H1 (cell line): Measurements from ENCODE around the gene UBE2Q2. TPM values are rescaled to one million over a fixed set of nuclear protein-coding genes. Genes with fewer than 3 reads are reported as not detected.

Experiments
- CTCF ChIA-PET: fragments of 300-600 bp; sonication (Branson Sonifier 250); formaldehyde crosslinking; loops from one replicate; lab custom pipeline; 2021; ENCODE audit not compliant: partially characterized antibody; lab: Charles Lee
- POLR2A ChIA-PET: fragments of 300-600 bp; sonication (Branson Sonifier 250); formaldehyde crosslinking; loops from one replicate; lab custom pipeline; 2021; ENCODE audit warnings: inconsistent platforms; ENCODE audit not compliant: partially characterized antibody; lab: Charles Lee
- DNase-seq, 2 experiments: peaks; one replicate each; pipeline versions ENCODE4 v3.0.0 to v3.0.0-alpha.2; 2010 to 2022; ENCODE audit warnings: low spot score in 2 of 2, low read depth in 1 of 2, mixed read lengths in 1 of 2
- FAIRE-seq: peaks from 2 replicates; lab custom pipeline; 2011; peaks lifted over from hg19 to GRCh38; lab: Jason Lieb, UNC
- H2AFZ ChIP-seq: 2 replicates; pipeline ENCODE4 v1.8.1; 2012; ENCODE audit warnings: low read length, inconsistent platforms
- H2AK5ac ChIP-seq: 2 replicates; pipeline ENCODE4 v1.6.1; 2013; ENCODE audit warnings: low read depth, low read length
- H2BK120ac ChIP-seq: replicated peaks from 2 replicates; pipeline ENCODE3; 2013; ENCODE audit warnings: low read depth, low read length, inconsistent platforms
- H2BK12ac ChIP-seq: 2 replicates; pipeline ENCODE4 v1.6.1; 2013; ENCODE audit warnings: low read depth, low read length
- H2BK15ac ChIP-seq: 2 replicates; pipeline ENCODE4 v1.6.1; 2013; ENCODE audit warnings: low read length
- H2BK20ac ChIP-seq: 2 replicates; pipeline ENCODE4 v1.6.1; 2013; ENCODE audit warnings: low read length
- H2BK5ac ChIP-seq: 2 replicates; pipeline ENCODE4 v1.6.1; 2013; ENCODE audit warnings: low read depth, low read length
- H3K14ac ChIP-seq: 2 replicates; pipeline ENCODE4 v1.6.1; 2013; ENCODE audit warnings: inconsistent platforms; ENCODE audit not compliant: insufficient read length
- H3K18ac ChIP-seq: 2 replicates; pipeline ENCODE4 v1.6.1; 2013; ENCODE audit warnings: low read length; ENCODE audit errors: extremely low read depth
- H3K23ac ChIP-seq: 2 replicates; pipeline ENCODE4 v1.6.1; 2013; ENCODE audit warnings: inconsistent platforms; ENCODE audit not compliant: insufficient read length
- H3K23me2 ChIP-seq: 2 replicates; pipeline ENCODE4 v1.6.1; 2013; ENCODE audit warnings: low read depth, low read length
- H3K27ac ChIP-seq: 2 replicates; pipeline ENCODE4 v1.6.1; 2011; ENCODE audit warnings: low read depth, low read length, inconsistent platforms
- H3K27me3 ChIP-seq, 4 experiments: replicated peaks in 1 of 4; 1 replicate in 1 of 4; 2 replicates in 3 of 4; pipeline versions ENCODE4 v1.6.1 to v1.8.1; 2011 to 2013; ENCODE audit warnings: low read length in 3 of 4, mild to moderate bottlenecking in 3 of 4, inconsistent platforms in 2 of 4, mixed read lengths in 2 of 4, moderate library complexity in 1 of 4; ENCODE audit not compliant: control insufficient read depth in 3 of 4, insufficient read depth in 3 of 4; ENCODE audit errors: extremely low read depth in 1 of 4
- H3K36me3 ChIP-seq, 4 experiments: 2 replicates each; pipeline versions ENCODE4 v1.6.1 to v1.8.1; 2011 to 2013; ENCODE audit warnings: mild to moderate bottlenecking in 4 of 4, low read length in 3 of 4, moderate library complexity in 2 of 4, control low read depth in 1 of 4, inconsistent platforms in 1 of 4; ENCODE audit not compliant: insufficient read depth in 4 of 4, control insufficient read depth in 2 of 4
- H3K4ac ChIP-seq: replicated peaks from 2 replicates; pipeline ENCODE3; 2013; ENCODE audit warnings: low read length, low read depth, mixed read lengths, inconsistent platforms; ENCODE audit not compliant: insufficient read length
- H3K4me1 ChIP-seq, 4 experiments: replicated peaks in 1 of 4; 1 replicate in 1 of 4; 2 replicates in 3 of 4; pipeline versions ENCODE4 v1.6.1 to v1.8.1; 2011 to 2013; ENCODE audit warnings: low read length in 3 of 4, inconsistent platforms in 2 of 4, mixed read lengths in 1 of 4; ENCODE audit not compliant: insufficient read depth in 4 of 4, control insufficient read depth in 3 of 4
- H3K4me2 ChIP-seq, 2 experiments: 2 replicates each; pipeline versions ENCODE4 v1.6.1 to v1.8.1; 2011 to 2013; ENCODE audit warnings: low read depth in 2 of 2, low read length in 2 of 2, control low read depth in 1 of 2, inconsistent platforms in 1 of 2, mild to moderate bottlenecking in 1 of 2; ENCODE audit not compliant: insufficient read depth in 1 of 2
- H3K4me3 ChIP-seq, 4 experiments: fragments of 200-600, 300-600 bp in 1 of 4; sonication (generic), shearing (Covaris generic), sonication (Bioruptor Twin) in 1 of 4; 2 replicates each; pipeline versions ENCODE4 v1.5.1 to v1.8.1; 2011 to 2016; ENCODE audit warnings: low read length in 4 of 4, low read depth in 3 of 4, control low read depth in 2 of 4, inconsistent platforms in 2 of 4, mild to moderate bottlenecking in 2 of 4, mixed read lengths in 1 of 4, moderate library complexity in 1 of 4; ENCODE audit not compliant: insufficient read depth in 2 of 4; ENCODE audit errors: extremely low read depth in 1 of 4
- H3K56ac ChIP-seq: replicated peaks from 2 replicates; pipeline ENCODE3; 2013; ENCODE audit warnings: low read depth, mild to moderate bottlenecking, mixed read lengths, low read length, inconsistent platforms; ENCODE audit not compliant: insufficient read length
- H3K79me1 ChIP-seq: 2 replicates; pipeline ENCODE4 v1.6.1; 2013; ENCODE audit warnings: low read depth, low read length, control low read depth
- H3K79me2 ChIP-seq, 2 experiments: 2 replicates each; pipeline versions ENCODE4 v1.6.1 to v1.8.1; 2012 to 2013; ENCODE audit warnings: low read length in 2 of 2, mild to moderate bottlenecking in 2 of 2, inconsistent platforms in 1 of 2; ENCODE audit not compliant: insufficient read depth in 2 of 2, control insufficient read depth in 1 of 2
- H3K9ac ChIP-seq, 4 experiments: replicated peaks in 1 of 4; 1 replicate in 1 of 4; 2 replicates in 3 of 4; pipeline versions ENCODE4 v1.6.1 to v1.8.1; 2011 to 2013; ENCODE audit warnings: low read depth in 3 of 4, low read length in 3 of 4, control low read depth in 2 of 4, mild to moderate bottlenecking in 2 of 4, moderate library complexity in 2 of 4, inconsistent platforms in 1 of 4; ENCODE audit errors: extremely low read depth in 1 of 4
- H3K9me3 ChIP-seq, 2 experiments: 2 replicates each; pipeline versions ENCODE4 v1.6.1 to v1.8.1; 2012 to 2013; ENCODE audit warnings: mild to moderate bottlenecking in 2 of 2, moderate library complexity in 2 of 2, control low read depth in 1 of 2, inconsistent platforms in 1 of 2, low read depth in 1 of 2, low read length in 1 of 2, mixed read lengths in 1 of 2; ENCODE audit not compliant: insufficient read depth in 2 of 2
- H4K20me1 ChIP-seq, 2 experiments: replicated peaks in 1 of 2; 2 replicates each; pipeline versions ENCODE3 to v1.8.1; 2011 to 2013; ENCODE audit warnings: inconsistent platforms in 2 of 2, low read length in 2 of 2, mild to moderate bottlenecking in 1 of 2; ENCODE audit not compliant: insufficient read depth in 2 of 2, control insufficient read depth in 1 of 2
- H4K5ac ChIP-seq: 2 replicates; pipeline ENCODE4 v1.6.1; 2013; ENCODE audit warnings: low read length, low read depth, mixed read lengths, inconsistent platforms; ENCODE audit not compliant: insufficient read length
- H4K8ac ChIP-seq: 2 replicates; pipeline ENCODE4 v1.8.0; 2013; ENCODE audit warnings: mild to moderate bottlenecking, moderate library complexity, low read length, inconsistent platforms; ENCODE audit not compliant: insufficient read depth; ENCODE audit errors: extremely low read depth
- H4K91ac ChIP-seq: replicated peaks from 2 replicates; pipeline ENCODE3; 2013; ENCODE audit warnings: low read length, mixed read lengths, inconsistent platforms; ENCODE audit not compliant: insufficient read length
- JUND ChIP-seq: IDR thresholded peaks from 2 replicates; pipeline ENCODE4 v1.6.1; 2011; ENCODE audit warnings: mild to moderate bottlenecking, improper control_type of control experiment, low read length
- POLR2AphosphoS5 ChIP-seq: IDR thresholded peaks from 2 replicates; pipeline ENCODE4 v1.6.1; 2011; ENCODE audit warnings: low read depth, low read length
- polyA plus RNA-seq, 7 experiments: library from polyadenylated mRNA; depleted of rRNA in 3 of 7; stranded (reverse) in 5 of 7; unstranded in 2 of 7; fragments of >200 nt in 5 of 7; fragments of 200-250 nt in 2 of 7; gene quantifications; 1 replicate in 5 of 7; 2 replicates in 1 of 7; 4 replicates in 1 of 7; pipeline versions ENCODE4 v1.2.1 to v1.2.3, GENCODE V29; 2011 to 2013; ENCODE audit warnings: missing spikeins in 2 of 7, mixed read lengths in 2 of 7
- total RNA-seq: library from RNA; stranded (reverse); fragmentation: NEBNext Ultra II Directional; extraction: Animal tissue kit (Norgen Biotek cat#: 25700); gene quantifications from 2 replicates; pipeline ENCODE4 v1.2.1, GENCODE V29; 2021
- TF ChIP-seq, protein P1 (sequence below): IDR thresholded peaks from 2 replicates; pipeline ENCODE4 v1.6.1; 2011; ENCODE audit warnings: low read depth, mild to moderate bottlenecking, low read length; ENCODE audit not compliant: insufficient read depth
- TF ChIP-seq, protein P2 (sequence below): IDR thresholded peaks from 2 replicates; pipeline ENCODE4 v1.6.1; 2011; ENCODE audit warnings: low read length, improper control_type of control experiment

Gene UBE2Q2
- total and polyA plus RNA-seq, 2 of the 8 experiments (the other 6 are each of a cell fraction or from before 2014, with no cell fraction given) = 10.1 to 22.7 TPM

DNA sequence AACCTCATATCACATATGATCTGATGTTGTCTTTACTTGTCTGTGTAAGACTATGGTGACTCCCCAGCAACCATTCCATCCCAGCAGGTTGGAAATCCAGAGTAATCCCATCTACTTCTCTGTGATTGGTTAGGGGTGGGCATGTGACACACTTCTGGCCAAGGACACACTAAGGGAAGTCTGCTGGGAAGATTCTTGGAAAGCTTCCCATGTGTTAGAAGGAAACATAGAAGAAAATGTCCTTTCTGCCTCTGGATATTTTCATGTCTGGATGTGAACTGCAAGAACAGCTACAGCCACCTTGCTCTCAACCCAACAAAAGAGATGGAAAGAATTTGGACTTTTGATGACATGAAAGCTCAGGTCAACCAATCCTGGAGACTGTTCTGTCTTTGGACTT, 2.6 kb upstream of the UBE2Q2 start:
- peaks cover 8% of the 10 kb centered on the region in 2 experiments for H4K20me1 ChIP-seq
- no peak overlapping the region for H2AK5ac ChIP-seq
- no peak overlapping the region for H2BK120ac ChIP-seq
- H2BK20ac ChIP-seq = no peak overlapping the region
- H3K4me3 ChIP-seq = no peak overlapping the region
- TF ChIP-seq, protein P1, sequence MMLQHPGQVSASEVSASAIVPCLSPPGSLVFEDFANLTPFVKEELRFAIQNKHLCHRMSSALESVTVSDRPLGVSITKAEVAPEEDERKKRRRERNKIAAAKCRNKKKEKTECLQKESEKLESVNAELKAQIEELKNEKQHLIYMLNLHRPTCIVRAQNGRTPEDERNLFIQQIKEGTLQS = peak; percentile 54; the same call in 1 of the 2 replicates
- TF ChIP-seq JUND (no peak), POLR2AphosphoS5 (no peak)
- TF ChIP-seq, protein P2, sequence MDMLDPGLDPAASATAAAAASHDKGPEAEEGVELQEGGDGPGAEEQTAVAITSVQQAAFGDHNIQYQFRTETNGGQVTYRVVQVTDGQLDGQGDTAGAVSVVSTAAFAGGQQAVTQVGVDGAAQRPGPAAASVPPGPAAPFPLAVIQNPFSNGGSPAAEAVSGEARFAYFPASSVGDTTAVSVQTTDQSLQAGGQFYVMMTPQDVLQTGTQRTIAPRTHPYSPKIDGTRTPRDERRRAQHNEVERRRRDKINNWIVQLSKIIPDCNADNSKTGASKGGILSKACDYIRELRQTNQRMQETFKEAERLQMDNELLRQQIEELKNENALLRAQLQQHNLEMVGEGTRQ = peak; percentile 74
- no peak overlapping the region for H3K56ac ChIP-seq
- H4K91ac ChIP-seq = no peak overlapping the region
- peaks cover 4% of the 10 kb centered on the region; the same call in 1 of the 2 replicates for H3K79me1 ChIP-seq
- no peak overlapping the region for H2AFZ ChIP-seq
- H4K8ac ChIP-seq = no peak overlapping the region
- no peak overlapping the region for H3K4ac ChIP-seq
- ChIA-PET POLR2A (interaction anchor here (1.3 to 6.6 kb wide), 4 partner anchors 9 to 103 kb away, joined by 3 to 43 read pairs (median 10); partner anchors contain the start of gene FBXO22), CTCF (interaction anchor here (0.7 to 2.3 kb wide), 9 partner anchors 8 to 298 kb away, joined by 3 to 12 read pairs (median 4); partner anchors contain the start of gene FBXO22)
- H3K79me2 ChIP-seq = peaks cover 11 to 16% of the 10 kb centered on the region in 2 experiments
- no peak overlapping the region for H3K4me2 ChIP-seq
- H3K23ac ChIP-seq = no peak overlapping the region
- no peak overlapping the region for H2BK5ac ChIP-seq
- no peak overlapping the region for H3K9ac ChIP-seq
- no peak overlapping the region for H2BK12ac ChIP-seq
- H3K23me2 ChIP-seq = peaks cover 12% of the 10 kb centered on the region
- no peaks in the 10 kb centered on the region; a peak in 1 of 8 replicates for H3K36me3 ChIP-seq
- no peaks in the 10 kb centered on the region for H3K9me3 ChIP-seq
- peaks cover 0 to 12% (median 8%) of the 10 kb centered on the region in 4 experiments for H3K4me1 ChIP-seq
- no peak overlapping the region for H3K18ac ChIP-seq
- H3K27ac ChIP-seq = no peak overlapping the region
- H2BK15ac ChIP-seq = no peak overlapping the region
- no peak for DNase-seq
- H3K27me3 ChIP-seq = peaks cover 2 to 20% (median 9%) of the 10 kb centered on the region in 4 experiments; a peak in 6 of 7 replicates
- H4K5ac ChIP-seq = no peak overlapping the region
- no peak overlapping the region for H3K14ac ChIP-seq
- FAIRE-seq = no peak
